ENCODE data around the gene BDKRB2.

The BDKRB2 gene

DNA sequence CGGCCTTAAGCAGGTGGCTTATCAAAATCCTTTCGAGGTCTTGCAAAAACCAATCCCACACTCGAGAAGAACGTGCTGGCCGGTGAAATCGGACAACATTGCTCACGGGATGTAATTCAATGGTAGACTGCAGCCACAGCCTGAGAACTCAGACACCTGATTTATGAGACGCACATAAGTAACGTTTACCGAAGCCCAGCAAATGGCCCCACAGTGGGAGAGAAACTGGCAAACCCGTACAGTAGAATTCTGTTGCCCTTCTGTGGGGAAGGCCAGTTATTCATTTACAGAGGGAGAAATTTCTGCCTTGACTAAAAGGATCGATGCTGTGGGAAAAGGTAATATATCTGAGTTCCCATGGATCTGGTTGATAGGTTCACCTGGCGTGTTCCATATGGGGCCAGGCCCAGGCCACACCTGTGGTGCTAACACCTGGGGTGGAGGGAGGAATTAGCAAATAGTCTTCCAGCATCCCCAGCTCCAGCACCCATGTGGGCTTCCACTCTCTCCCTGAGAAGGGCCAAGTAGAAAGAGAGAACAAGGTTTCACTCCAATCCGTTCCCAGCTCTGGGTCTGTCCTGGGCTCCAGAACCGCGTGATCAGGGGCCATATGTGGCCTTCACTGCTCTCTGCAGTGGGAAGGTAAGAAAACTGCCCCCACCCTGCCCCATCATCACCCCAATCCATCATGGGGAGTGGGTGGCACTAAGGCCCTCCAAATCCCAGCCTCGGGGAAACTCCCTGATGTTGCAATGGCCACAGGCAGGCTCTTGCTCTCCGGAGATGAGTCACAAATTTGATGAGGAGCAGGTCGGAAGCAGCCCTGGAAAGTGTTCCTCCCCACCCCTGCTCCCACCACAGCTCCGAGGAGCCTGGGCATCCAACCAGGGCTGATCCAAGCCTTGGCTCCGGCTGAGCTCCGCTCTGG is 64.1 kb downstream of the BDKRB2 start:
- TF ChIP-seq, protein P1, sequence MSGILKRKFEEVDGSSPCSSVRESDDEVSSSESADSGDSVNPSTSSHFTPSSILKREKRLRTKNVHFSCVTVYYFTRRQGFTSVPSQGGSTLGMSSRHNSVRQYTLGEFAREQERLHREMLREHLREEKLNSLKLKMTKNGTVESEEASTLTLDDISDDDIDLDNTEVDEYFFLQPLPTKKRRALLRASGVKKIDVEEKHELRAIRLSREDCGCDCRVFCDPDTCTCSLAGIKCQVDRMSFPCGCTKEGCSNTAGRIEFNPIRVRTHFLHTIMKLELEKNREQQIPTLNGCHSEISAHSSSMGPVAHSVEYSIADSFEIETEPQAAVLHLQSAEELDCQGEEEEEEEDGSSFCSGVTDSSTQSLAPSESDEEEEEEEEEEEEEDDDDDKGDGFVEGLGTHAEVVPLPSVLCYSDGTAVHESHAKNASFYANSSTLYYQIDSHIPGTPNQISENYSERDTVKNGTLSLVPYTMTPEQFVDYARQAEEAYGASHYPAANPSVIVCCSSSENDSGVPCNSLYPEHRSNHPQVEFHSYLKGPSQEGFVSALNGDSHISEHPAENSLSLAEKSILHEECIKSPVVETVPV (CRISPR knock-in tag; IDR thresholded peaks at IDR 0.05): peak; percentile 43; the same call in 1 of the 2 replicates
- TF ChIP-seq ISL1 (CRISPR knock-in tag; IDR thresholded peaks at IDR 0.05) (peak; percentile 78), PPARA (CRISPR knock-in tag; IDR thresholded peaks at IDR 0.05; ENCODE audit: borderline replicate concordance) (no peak), ZNF565 (CRISPR knock-in tag; conservative IDR thresholded peaks at IDR 0.05; ENCODE audit: low read depth) (no peak)
- TF ChIP-seq, protein P2, sequence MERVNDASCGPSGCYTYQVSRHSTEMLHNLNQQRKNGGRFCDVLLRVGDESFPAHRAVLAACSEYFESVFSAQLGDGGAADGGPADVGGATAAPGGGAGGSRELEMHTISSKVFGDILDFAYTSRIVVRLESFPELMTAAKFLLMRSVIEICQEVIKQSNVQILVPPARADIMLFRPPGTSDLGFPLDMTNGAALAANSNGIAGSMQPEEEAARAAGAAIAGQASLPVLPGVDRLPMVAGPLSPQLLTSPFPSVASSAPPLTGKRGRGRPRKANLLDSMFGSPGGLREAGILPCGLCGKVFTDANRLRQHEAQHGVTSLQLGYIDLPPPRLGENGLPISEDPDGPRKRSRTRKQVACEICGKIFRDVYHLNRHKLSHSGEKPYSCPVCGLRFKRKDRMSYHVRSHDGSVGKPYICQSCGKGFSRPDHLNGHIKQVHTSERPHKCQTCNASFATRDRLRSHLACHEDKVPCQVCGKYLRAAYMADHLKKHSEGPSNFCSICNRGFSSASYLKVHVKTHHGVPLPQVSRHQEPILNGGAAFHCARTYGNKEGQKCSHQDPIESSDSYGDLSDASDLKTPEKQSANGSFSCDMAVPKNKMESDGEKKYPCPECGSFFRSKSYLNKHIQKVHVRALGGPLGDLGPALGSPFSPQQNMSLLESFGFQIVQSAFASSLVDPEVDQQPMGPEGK (CRISPR knock-in tag; IDR thresholded peaks at IDR 0.05; ENCODE audit: borderline replicate concordance): peak; percentile 80; the same call in 1 of the 2 replicates
- ATAC-seq: peak; percentile 87

DNA sequence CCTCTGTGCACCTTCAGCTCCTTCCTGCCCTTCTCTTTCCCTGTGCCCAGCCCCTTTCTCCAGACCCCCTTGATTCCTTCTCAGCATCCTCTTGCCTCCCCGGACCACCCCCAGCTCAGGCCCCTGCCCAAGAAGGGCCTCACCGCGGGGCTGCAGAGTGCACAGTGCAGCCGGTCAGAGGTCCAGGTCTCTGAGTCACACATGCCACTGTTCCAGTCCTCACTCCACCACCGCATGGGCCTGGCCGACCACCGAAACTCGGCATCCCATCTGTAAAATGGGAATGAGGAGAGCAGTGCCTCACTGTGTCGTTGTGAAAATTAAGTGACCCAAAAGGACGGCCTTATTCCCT is 64.7 kb downstream of the BDKRB2 start:
- TF ChIP-seq ZNF8 (CRISPR knock-in tag; IDR thresholded peaks at IDR 0.05) (no peak), ZFP30 (CRISPR knock-in tag; IDR thresholded peaks at IDR 0.05) (no peak), CSDC2 (CRISPR knock-in tag; IDR thresholded peaks at IDR 0.05) (peak; percentile 40; the same call in 1 of the 2 replicates), GLIS3 (CRISPR knock-in tag; IDR thresholded peaks at IDR 0.05) (no peak), TCF4 (CRISPR knock-in tag; IDR thresholded peaks at IDR 0.05; ENCODE audit: borderline replicate concordance) (no peak), ZNF565 (CRISPR knock-in tag; conservative IDR thresholded peaks at IDR 0.05; ENCODE audit: low read depth) (no peak), TOX (CRISPR knock-in tag; IDR thresholded peaks at IDR 0.05; ENCODE audit: borderline replicate concordance) (no peak), OSR1 (CRISPR knock-in tag; IDR thresholded peaks at IDR 0.05) (0 out of 2 replicates have a peak, but pooled peaks have one; percentile 58), ESRRG (CRISPR knock-in tag; IDR thresholded peaks at IDR 0.05) (0 out of 2 replicates have a peak, but pooled peaks have one; percentile 3), PPARA (CRISPR knock-in tag; IDR thresholded peaks at IDR 0.05; ENCODE audit: borderline replicate concordance) (no peak), ZFP3 (CRISPR knock-in tag; IDR thresholded peaks at IDR 0.05) (peak; percentile 57)
- TF ChIP-seq, protein P1 (CRISPR knock-in tag; IDR thresholded peaks at IDR 0.05): no peak
- ATAC-seq: peak; percentile 60

DNA sequence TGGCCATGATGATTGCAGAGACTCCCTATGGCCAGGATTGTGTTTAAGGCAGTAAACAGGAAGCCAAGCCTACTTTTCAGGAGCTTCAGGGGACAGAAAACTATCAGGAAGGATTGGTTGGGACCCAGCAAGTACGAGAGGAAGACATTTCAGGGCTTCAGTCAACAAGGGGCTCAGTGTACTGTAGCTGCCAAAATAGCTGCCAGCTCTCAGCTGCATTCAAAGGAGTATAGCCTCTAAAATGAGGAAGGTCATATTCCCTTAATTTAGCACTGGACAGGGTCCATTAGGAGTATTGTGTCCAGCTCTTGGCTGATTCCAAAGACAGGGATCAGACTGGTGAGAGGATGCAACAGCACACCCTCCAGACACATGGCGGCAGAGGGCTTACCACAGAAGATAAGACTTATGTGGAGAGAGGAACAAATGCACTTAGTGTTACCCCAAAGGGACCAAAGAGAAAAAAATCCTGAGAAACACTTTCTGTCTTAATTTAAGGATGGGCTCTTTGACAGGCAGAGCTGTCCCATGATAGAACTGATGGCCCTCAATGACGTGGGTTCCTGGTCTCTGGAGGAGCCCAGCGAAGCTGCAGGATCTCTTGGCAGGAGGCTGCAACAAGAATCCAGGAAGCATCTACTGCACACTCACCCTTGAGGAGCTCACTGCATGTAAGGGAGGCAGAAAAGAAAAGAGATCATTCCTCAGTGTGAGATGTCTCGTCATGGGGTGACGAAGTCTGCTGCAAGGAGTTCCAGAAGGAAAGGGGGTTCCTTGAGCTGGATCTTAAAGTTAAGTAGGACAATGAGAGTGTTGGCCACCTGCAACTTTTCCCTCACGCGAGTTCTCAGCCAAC is 66.2 kb downstream of the BDKRB2 start:
- ATAC-seq: no peak

DNA sequence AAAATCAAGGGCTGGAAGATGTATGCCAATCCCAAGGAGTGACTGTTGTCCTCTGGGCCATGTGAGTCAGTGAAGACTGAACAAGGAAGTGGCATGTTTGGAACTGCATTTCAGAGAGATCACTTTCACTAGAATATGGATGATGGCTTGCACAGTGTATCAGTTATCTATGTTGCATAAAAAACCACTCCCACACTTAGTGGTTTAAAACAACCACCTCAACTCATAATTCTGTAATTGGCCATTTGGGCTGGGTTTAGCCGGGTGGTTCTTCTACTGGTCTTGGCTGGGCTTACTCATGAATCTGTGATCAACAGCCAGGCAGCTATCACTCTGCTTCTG is 66.8 kb downstream of the BDKRB2 start:
- no peak for ATAC-seq
- TF ChIP-seq RARB (CRISPR knock-in tag; IDR thresholded peaks at IDR 0.05) (no peak), ZFP3 (CRISPR knock-in tag; IDR thresholded peaks at IDR 0.05) (no peak), CSDC2 (CRISPR knock-in tag; IDR thresholded peaks at IDR 0.05) (no peak), BACH2 (CRISPR knock-in tag; IDR thresholded peaks at IDR 0.05; ENCODE audit: borderline replicate concordance) (no peak), ZFP30 (CRISPR knock-in tag; IDR thresholded peaks at IDR 0.05) (no peak), SNAI2 (CRISPR knock-in tag; IDR thresholded peaks at IDR 0.05) (no peak), GLIS3 (CRISPR knock-in tag; IDR thresholded peaks at IDR 0.05) (no peak), ZC3H10 (CRISPR knock-in tag; IDR thresholded peaks at IDR 0.05) (no peak)
- TF ChIP-seq, protein P3, sequence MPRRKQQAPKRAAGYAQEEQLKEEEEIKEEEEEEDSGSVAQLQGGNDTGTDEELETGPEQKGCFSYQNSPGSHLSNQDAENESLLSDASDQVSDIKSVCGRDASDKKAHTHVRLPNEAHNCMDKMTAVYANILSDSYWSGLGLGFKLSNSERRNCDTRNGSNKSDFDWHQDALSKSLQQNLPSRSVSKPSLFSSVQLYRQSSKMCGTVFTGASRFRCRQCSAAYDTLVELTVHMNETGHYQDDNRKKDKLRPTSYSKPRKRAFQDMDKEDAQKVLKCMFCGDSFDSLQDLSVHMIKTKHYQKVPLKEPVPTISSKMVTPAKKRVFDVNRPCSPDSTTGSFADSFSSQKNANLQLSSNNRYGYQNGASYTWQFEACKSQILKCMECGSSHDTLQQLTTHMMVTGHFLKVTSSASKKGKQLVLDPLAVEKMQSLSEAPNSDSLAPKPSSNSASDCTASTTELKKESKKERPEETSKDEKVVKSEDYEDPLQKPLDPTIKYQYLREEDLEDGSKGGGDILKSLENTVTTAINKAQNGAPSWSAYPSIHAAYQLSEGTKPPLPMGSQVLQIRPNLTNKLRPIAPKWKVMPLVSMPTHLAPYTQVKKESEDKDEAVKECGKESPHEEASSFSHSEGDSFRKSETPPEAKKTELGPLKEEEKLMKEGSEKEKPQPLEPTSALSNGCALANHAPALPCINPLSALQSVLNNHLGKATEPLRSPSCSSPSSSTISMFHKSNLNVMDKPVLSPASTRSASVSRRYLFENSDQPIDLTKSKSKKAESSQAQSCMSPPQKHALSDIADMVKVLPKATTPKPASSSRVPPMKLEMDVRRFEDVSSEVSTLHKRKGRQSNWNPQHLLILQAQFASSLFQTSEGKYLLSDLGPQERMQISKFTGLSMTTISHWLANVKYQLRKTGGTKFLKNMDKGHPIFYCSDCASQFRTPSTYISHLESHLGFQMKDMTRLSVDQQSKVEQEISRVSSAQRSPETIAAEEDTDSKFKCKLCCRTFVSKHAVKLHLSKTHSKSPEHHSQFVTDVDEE (CRISPR knock-in tag; IDR thresholded peaks at IDR 0.05): no peak
- TF ChIP-seq, protein P4, sequence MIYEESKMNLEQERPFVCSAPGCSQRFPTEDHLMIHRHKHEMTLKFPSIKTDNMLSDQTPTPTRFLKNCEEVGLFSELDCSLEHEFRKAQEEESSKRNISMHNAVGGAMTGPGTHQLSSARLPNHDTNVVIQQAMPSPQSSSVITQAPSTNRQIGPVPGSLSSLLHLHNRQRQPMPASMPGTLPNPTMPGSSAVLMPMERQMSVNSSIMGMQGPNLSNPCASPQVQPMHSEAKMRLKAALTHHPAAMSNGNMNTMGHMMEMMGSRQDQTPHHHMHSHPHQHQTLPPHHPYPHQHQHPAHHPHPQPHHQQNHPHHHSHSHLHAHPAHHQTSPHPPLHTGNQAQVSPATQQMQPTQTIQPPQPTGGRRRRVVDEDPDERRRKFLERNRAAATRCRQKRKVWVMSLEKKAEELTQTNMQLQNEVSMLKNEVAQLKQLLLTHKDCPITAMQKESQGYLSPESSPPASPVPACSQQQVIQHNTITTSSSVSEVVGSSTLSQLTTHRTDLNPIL (CRISPR knock-in tag; IDR thresholded peaks at IDR 0.05; ENCODE audit: low read depth): no peak

More for the DNA sequence above, 66.2 kb downstream of the BDKRB2 start:
- TF ChIP-seq BACH2 (CRISPR knock-in tag; IDR thresholded peaks at IDR 0.05; ENCODE audit: borderline replicate concordance): no peak
- peak; percentile 90 for TF ChIP-seq ZNF70 (CRISPR knock-in tag; IDR thresholded peaks at IDR 0.05)
- TF ChIP-seq ZNF565 (CRISPR knock-in tag; conservative IDR thresholded peaks at IDR 0.05; ENCODE audit: low read depth): no peak
- TF ChIP-seq, protein P5, sequence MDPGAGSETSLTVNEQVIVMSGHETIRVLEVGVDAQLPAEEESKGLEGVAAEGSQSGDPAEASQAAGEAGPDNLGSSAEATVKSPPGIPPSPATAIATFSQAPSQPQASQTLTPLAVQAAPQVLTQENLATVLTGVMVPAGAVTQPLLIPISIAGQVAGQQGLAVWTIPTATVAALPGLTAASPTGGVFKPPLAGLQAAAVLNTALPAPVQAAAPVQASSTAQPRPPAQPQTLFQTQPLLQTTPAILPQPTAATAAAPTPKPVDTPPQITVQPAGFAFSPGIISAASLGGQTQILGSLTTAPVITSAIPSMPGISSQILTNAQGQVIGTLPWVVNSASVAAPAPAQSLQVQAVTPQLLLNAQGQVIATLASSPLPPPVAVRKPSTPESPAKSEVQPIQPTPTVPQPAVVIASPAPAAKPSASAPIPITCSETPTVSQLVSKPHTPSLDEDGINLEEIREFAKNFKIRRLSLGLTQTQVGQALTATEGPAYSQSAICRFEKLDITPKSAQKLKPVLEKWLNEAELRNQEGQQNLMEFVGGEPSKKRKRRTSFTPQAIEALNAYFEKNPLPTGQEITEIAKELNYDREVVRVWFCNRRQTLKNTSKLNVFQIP (CRISPR knock-in tag; IDR thresholded peaks at IDR 0.05; ENCODE audit: borderline replicate concordance, low read depth): no peak
- TF ChIP-seq TOX (CRISPR knock-in tag; IDR thresholded peaks at IDR 0.05; ENCODE audit: borderline replicate concordance): no peak

Measured in SK-N-SH treated with all-trans-retinoic acid at 6 μM for 48 hours (cell line).